Suprapubic skin (tissue), 4 donors: Measurements from ENCODE around the gene INSL3. TPM values are rescaled to one million over a fixed set of nuclear protein-coding genes. Genes with fewer than 3 reads are reported as not detected.

ENCODE experiments used
- DNase-seq, 2 donors: peaks; one replicate each; pipeline ENCODE4 v3.0.0-alpha.2; 2019; ENCODE audit warnings: low spot score in 2 of 2
- H3K27ac ChIP-seq: fragments of 200-600 bp; sonication (generic); one replicate; pipeline ENCODE4 v1.5.1; 2019
- H3K27me3 ChIP-seq: fragments of 200-600 bp; sonication (generic); one replicate; pipeline ENCODE4 v1.5.1; 2019
- H3K36me3 ChIP-seq: fragments of 200-600 bp; sonication (generic); one replicate; pipeline ENCODE4 v1.5.1; 2019
- H3K4me1 ChIP-seq: fragments of 200-600 bp; sonication (generic); one replicate; pipeline ENCODE4 v1.5.1; 2019
- H3K4me3 ChIP-seq: fragments of 200-600 bp; sonication (generic); one replicate; pipeline ENCODE4 v1.5.1; 2019; ENCODE audit warnings: mild to moderate bottlenecking
- H3K9me3 ChIP-seq: fragments of 200-600 bp; sonication (generic); one replicate; pipeline ENCODE4 v1.5.1; 2019
- CTCF ChIP-seq, 2 donors: fragments of 200-600 bp in 1 of 2; fragments of 450-650 bp in 1 of 2; sonication (generic) in 1 of 2; IDR thresholded peaks; one replicate each; pipeline ENCODE4 v1.5.1; 2016 to 2019; ENCODE audit warnings: antibody characterized with exemption in 2 of 2, mild to moderate bottlenecking in 1 of 2, moderate library complexity in 1 of 2
- EP300 ChIP-seq: sonication (generic); formaldehyde crosslinking; IDR thresholded peaks from one replicate; pipeline ENCODE4 v1.6.1; 2017; ENCODE audit warnings: antibody characterized with exemption
- POLR2A ChIP-seq, 2 donors: fragments of 450-650 bp; IDR thresholded peaks; one replicate each; pipeline ENCODE4 v1.6.1; 2017; ENCODE audit warnings: antibody characterized with exemption in 2 of 2, mild to moderate bottlenecking in 2 of 2, moderate library complexity in 2 of 2
- POLR2AphosphoS5 ChIP-seq, 3 donors: sonication (generic); formaldehyde crosslinking; IDR thresholded peaks; one replicate each; pipeline ENCODE4 v1.6.1; 2017; ENCODE audit warnings: antibody characterized with exemption in 3 of 3
- WGBS: methylation state at CpG from one replicate; pipeline ENCODE4 v1.1.5; 2018; 5-methylcytosine and 5-hydroxymethylcytosine counted together
- total RNA-seq, 4 donors: library from RNA; depleted of rRNA; stranded (reverse); fragments of >200 nt; gene quantifications; one replicate each; pipeline ENCODE4 v1.1.0, GENCODE V29; 2016

Gene INSL3
- total RNA-seq, 4 donors from 2014 or later, result not detected

GRCh38 chr19:17830567-17831418, 9.5 kb upstream of the INSL3 start:
- H3K27ac ChIP-seq, result no peak overlapping the region
- no peaks in the 10 kb centered on the region for H3K9me3 ChIP-seq
- peaks cover 33% of the 10 kb centered on the region for H3K27me3 ChIP-seq
- peak overlapping the region; percentile 34 for H3K4me3 ChIP-seq
- TF ChIP-seq POLR2A (IDR thresholded peaks at IDR 0.05) (no peak), POLR2AphosphoS5 (IDR thresholded peaks at IDR 0.05) (no peak)
- H3K4me1 ChIP-seq, result peaks cover 10% of the 10 kb centered on the region
- WGBS, result 34% methylated on average over 32 of the region's 50 CpGs
- peak in 1 of 2 donors; percentile 74 for DNase-seq
- no peaks in the 10 kb centered on the region for H3K36me3 ChIP-seq

- no peaks in the 10 kb centered on the region for H3K9me3 ChIP-seq
- peaks cover 37% of the 10 kb centered on the region for H3K27me3 ChIP-seq
- H3K36me3 ChIP-seq, result no peaks in the 10 kb centered on the region
- H3K4me3 ChIP-seq, result peak overlapping the region; percentile 34
- H3K27ac ChIP-seq, result no peak overlapping the region
- DNase-seq, result peak in 1 of 2 donors; percentile 60
- TF ChIP-seq EP300 (no peak), POLR2AphosphoS5 (IDR thresholded peaks at IDR 0.05) (no peak), POLR2A (IDR thresholded peaks at IDR 0.05) (no peak), CTCF (IDR thresholded peaks at IDR 0.05) (no peak)
- peaks cover 10% of the 10 kb centered on the region for H3K4me1 ChIP-seq
- 35% methylated on average over 26 of the region's 29 CpGs for WGBS
Measured at GRCh38 chr19:17829855-17830566, 8.7 kb upstream of the INSL3 start.

GRCh38 chr19:17826508-17827056, 5.3 kb upstream of the INSL3 start:
- no peak for DNase-seq
- 86% methylated on average over 11 of the region's 13 CpGs for WGBS
- H3K36me3 ChIP-seq, result no peaks in the 10 kb centered on the region
- H3K27ac ChIP-seq, result no peak overlapping the region
- H3K4me1 ChIP-seq, result peaks cover 10% of the 10 kb centered on the region
- no peak overlapping the region for H3K4me3 ChIP-seq
- no peaks in the 10 kb centered on the region for H3K9me3 ChIP-seq
- peaks cover 48% of the 10 kb centered on the region for H3K27me3 ChIP-seq
- TF ChIP-seq EP300 (no peak), POLR2AphosphoS5 (IDR thresholded peaks at IDR 0.05) (no peak), CTCF (IDR thresholded peaks at IDR 0.05) (no peak), POLR2A (IDR thresholded peaks at IDR 0.05) (no peak)

GRCh38 chr19:17824339-17824738, 3.0 kb upstream of the INSL3 start:
- WGBS, result 83% methylated on average over 5 of the region's 8 CpGs

More at GRCh38 chr19:17824339-17824738, 3.0 kb upstream of the INSL3 start:
- TF ChIP-seq EP300, result no peak
- TF ChIP-seq POLR2A (IDR thresholded peaks at IDR 0.05), result no peak
- TF ChIP-seq POLR2AphosphoS5 (IDR thresholded peaks at IDR 0.05), result no peak
- no peak for TF ChIP-seq CTCF (IDR thresholded peaks at IDR 0.05)
- H3K4me3 ChIP-seq, result no peak overlapping the region
- H3K36me3 ChIP-seq, result no peaks in the 10 kb centered on the region
- no peaks in the 10 kb centered on the region for H3K9me3 ChIP-seq
- no peak overlapping the region for H3K27ac ChIP-seq
- no peak for DNase-seq
- H3K27me3 ChIP-seq, result peaks cover 27% of the 10 kb centered on the region
- no peaks in the 10 kb centered on the region for H3K4me1 ChIP-seq
